Posterior cingulate gyrus (tissue), 11 donors: ENCODE data around the gene GNG7.
"Not testable (repeated sequence)": the region's sequence is repeated elsewhere in the genome, so short reads cannot be mapped to it uniquely, and the experiment has no call there.

Source experiments
- DNase-seq, 10 donors: peaks; one replicate each; pipeline versions ENCODE4 v3.0.0 to v3.0.0-alpha.2; 2020 to 2021; ENCODE audit warnings: mixed read lengths in 3 of 10
- intact Hi-C: fragments of 100-400 bp; cut with DNase I; formaldehyde crosslinking; loops from one replicate; pipeline ENCODE4 v1.15.1; 2023

Gene GNG7

DNA sequence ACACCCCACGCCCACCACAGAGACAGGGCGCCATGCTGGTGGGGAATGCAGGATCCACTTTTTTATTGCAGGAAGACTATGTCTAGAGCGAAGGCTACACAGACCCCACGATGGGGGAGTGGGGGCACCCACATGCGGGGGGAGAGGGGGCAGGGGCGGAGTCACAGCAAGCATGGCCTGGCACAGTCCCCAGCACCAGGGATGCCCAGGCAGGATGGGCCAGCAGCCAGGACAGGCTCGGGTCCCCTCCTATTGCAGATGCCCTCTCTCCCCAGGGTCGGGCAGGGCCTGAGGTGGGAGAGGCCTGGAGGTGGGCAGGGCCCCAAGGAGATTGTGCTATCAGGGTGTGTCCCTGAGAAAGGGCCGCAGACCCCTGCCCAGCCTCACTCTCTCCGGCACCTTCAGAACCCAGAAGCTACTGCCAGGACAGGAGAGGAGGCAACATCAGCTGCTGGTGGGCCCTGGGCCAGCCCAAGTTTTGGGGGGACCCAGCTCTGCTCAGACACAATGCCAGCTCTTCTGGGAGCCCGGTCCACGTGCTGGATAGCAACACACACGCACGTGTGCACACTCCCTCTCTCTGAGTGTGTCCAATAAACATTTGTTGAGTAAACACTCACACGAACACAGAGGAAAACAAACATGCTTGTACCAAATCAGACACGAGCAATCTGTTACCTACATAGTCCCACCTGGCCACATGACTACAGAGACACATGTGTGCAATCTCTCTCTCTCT, 12.2 kb upstream of the GNG7 start:
- intact Hi-C loops = no loop called here
- no peak for DNase-seq

DNA sequence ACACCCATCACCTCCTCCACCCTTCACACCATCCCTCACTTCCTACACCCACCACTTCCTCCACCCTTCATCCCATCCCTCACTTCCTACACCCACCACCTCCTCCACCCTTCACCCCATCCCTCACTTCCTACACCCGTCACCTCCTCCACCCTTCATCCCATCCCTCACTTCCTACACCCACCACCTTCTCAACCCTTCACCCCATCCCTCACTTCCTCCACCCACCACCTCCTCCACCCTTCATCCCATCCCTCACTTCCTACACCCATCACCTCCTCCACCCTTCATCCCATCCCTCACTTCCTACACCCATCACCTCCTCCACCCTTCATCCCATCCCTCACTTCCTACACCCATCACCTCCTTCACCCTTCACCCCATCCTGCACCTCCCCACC, 11.6 kb upstream of the GNG7 start:
- intact Hi-C loops, DNase-seq: not testable (repeated sequence)

DNA sequence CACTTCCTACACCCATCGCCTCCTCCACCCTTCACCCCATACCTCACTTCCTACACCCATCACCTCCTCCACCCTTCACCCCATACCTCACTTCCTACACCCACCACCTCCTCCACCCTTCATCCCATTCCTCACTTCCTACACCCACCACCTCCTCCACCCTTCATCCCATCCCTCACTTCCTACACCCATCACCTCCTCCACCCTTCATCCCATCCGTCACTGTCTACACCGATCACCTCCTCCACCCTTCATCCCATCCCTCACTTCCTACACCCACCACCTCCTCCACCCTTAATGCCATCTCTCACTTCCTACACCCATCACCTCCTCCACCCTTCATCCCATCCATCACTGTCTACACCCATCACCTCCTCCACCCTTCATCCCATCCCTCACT, 10.7 kb upstream of the GNG7 start:
- intact Hi-C loops, DNase-seq: not testable (repeated sequence)

DNA sequence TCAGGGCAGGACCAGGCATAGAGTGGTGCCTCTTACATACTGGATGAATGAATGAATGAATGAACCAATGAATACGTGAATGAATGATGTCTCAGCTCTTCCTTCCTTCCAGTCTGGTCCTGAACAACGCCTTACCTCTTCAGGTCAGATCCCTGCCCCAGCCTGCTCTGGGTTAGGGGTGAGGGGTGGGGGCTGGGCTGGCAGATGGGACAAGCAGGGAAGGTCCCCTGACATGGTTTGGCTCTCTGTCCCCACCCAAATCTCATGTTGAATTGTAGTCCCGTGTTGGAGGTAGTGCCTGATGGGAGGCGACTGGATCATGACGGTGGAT, 9.3 kb upstream of the GNG7 start:
- DNase-seq = no peak
- intact Hi-C loops = no loop called here

DNA sequence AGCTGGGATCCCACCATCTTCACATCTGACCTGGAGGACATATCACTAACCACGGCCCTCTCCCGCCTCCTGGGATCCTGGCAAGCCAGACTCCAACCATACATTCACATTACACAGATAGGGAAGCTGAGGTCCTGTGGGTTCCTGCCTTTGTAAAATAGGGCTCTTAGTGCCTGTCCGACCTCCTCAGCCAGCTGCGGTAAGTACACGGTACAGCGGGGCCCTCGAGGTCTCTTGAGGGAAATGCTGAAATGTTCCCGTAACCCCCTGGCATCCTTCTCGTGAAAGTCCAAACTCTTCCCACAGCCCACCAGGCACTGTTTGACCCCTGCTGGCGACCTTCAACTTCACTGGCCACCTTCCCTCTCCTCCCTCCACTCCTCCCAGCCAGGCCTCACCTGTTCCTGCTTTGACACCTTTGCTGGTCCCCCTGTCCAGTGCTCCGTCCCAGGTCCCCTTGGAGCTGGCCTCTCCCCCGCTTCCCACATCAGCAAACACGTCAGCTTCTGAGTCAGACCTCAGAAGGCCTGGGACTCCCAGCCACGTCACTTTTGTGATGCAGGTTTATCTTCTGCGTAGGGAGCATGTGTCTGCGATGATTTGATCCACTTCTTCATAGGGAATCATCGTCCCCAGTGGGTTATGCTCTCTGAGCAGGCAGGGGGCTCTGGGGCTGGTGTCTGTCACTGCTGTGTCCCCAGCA, 8.8 kb upstream of the GNG7 start:
- intact Hi-C loops = no loop called here
- DNase-seq = no peak

DNA sequence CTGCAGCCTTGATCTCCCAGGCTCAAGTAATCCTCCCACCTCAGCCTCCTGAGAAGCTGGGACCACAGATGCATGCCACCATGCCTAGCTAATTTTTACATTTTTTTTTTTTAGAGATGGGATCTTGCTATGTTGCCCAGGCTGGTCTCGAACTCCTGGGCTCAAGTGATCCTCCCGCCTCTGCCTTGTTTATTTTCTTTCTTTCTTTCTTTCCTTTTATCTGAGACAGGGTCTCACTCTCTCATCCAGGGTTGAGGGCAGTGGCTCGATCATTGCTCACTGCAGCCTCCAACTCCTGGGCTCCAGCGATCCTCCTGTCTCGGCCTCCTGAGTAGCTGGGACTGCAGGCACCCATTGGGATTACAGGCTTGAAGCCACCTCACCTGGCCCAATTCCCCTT, 3.8 kb upstream of the GNG7 start:
- no peak for DNase-seq
- intact Hi-C loops = no loop called here

DNA sequence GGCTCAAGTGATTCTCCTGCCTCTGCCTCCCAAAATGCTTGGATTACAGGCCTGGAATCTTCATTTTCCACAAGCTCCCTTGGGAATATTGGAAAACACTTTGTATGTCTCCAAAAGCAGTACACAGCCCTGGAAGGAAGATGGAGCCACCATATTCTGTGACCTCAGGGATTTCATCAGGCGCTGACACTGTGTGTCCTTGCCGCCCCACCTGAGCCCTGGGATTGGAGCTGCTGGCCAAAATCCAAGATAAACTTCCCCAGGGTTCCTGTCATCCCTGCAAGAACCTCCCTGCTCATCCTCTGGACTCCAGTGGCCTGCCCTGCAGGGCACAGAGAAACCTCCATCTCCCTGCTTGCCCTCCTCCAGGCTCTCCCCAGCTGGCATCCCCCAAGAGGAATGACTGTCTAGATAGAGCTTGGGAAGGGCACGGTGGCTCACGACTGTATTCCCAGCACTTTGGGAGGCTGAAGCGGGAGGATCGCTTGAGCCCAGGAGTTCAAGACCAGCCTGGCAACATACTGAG, 1.3 kb upstream of the GNG7 start:
- DNase-seq = peak in 1 of 10 donors; percentile 33
- intact Hi-C loops = loop anchor here (5.0 kb wide), 1 partner anchor 39 kb away; the partner anchor contains the start of gene SLC39A3

DNA sequence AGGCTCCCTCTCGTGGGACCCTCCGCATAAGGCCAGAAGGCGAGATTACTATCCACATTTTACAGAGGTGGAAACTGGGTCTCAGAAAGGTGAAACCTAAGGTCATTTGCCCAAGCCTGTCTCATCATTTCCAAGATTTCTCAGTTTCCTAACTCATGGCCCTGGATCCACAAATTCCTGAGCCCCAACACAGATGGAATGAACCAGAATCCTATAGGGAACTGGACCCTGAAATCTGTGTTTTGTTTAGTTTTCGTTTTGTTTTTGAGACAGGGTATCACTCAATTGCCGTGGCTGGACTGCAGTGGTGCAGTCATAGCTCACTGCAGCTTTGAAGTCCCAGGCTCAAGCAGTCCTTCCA, 563 bp upstream of the GNG7 start:
- DNase-seq = no peak
- intact Hi-C loops = loop anchor here (5.0 kb wide), 1 partner anchor 39 kb away; the partner anchor contains the start of gene SLC39A3

DNA sequence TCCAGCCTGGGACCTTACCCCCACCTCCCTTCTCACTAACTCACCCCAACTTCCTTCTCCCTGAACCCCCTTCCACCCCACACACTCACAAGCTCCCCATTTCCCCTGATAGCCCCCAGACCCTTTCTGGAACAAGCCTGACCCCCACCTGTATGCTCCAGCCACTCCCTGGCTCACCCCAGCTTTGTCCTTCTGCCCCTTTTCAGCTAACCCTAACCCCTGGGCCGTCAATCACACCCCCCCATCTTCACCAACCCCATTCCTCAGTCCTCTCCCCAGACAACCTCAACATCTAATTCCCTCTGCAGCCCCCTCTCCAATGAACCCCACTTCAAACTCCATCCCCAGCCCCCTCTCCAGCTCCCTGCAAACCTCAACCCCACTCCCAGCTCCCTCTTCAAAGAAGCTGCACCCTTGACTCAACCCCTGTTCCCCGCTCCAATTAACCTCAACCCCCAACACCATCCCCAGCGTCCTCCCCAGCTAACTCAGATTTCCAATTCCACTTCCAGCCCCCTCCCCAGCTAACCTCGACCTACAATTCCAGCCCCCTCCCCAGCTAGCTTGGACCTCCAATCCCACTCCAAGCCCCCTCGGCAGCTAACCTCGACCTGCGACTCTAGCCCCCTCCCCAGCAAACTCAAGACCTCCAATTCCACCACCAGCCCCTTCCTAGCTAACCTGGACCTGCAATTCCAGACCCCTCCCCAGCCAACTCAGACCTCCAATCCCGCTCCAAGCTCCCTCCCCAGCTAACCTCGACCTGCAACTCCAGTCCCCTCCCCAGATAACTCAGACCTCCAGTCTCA, 929 bp downstream of the GNG7 start:
- DNase-seq = peak in 1 of 10 donors; percentile 45
- intact Hi-C loops = loop anchor here (5.0 kb wide), 1 partner anchor 41 kb away; the partner anchor contains the start of gene SLC39A3

DNA sequence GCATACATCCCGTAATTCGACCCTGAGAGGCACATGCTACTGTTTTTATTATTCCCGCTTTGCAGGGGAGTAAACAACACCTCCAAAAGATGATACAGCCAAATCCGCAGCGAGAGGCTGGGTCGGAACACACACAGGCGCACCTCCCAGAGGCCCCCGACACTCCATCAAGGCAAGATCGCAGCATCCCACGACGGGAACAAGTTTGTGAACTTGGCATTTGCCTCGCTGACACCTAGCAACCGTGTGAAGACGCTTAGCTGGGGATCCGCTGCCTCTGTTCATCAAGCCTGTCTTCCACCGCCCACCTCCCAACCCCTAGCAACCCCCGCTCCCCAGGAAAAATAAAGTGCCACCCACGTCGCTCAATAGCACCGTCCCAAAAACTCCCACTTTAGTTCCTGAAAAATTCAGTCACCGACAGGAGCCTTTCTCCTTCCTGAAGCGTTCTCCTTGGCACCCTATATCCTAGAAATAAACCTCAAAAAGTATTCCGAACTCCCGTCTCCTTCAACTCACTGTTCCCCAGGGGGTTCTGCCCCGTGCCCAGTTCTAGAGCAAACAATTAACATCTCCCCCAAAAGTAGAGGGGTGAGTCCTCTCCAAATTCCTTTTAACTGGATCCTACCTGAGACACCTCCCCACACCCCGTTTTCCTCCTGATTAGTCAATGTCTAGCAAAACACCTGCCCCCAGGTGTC, 1.7 kb downstream of the GNG7 start:
- intact Hi-C loops = loop anchor here (5.0 kb wide), 1 partner anchor 41 kb away; the partner anchor contains the start of gene SLC39A3
- DNase-seq = peak in 2 of 10 donors; percentile 78 to 82

DNA sequence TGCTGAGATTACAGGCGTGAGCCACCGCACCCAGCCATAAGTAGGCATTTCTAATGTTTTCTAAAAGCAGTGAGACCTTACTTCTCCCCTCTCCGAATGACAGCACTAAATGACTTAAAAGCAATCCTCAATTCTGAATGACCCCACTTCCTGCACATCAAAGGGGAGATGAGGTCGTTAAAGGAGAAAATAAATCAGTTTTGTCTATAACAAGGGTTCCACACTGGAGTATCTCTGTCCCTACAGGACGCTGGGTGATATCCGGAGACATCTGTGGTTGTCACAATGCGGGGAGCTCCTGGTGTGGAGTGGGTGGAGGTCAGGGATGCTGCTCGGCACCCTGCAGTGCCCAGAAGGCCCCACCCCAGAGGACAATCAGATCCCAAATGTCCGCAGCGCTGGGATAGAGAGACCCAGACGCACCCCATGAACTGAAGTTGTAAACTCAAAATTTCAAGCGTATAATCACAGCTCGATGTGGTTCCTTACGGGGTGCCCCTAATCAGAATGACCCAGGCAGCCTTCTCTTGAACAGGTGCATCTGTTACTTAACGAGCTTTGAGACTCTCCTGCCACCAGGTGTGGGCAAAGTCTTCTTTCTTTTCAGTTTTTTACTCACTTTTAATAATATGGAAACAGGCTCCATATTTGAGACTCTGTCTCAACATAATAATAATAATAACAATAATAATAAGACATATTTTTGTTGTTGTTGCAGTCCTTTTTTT, 2.9 kb downstream of the GNG7 start:
- intact Hi-C loops = loop anchor here (5.0 kb wide), 1 partner anchor 43 kb away; the partner anchor contains the start of gene SLC39A3
- DNase-seq = no peak

DNA sequence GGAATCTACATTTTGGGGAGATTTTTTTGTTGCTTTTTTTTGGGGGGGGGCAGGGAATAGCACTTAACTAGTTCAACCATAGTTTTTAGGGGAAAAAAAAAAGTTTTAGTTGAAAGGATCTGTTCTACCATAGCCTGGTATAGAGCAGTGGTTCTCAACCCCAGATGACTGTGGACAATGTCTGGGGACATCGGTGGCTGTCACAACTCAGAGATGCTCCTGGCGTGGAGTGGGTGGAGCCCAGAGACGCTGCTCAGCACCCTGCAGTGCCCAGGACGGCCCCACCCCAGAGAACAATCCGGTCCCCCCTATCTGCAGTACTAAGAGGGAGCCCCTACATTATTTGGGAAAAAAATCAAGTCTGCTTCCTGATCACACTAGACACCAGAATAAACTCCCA, 8.3 kb downstream of the GNG7 start:
- intact Hi-C loops = no loop called here
- DNase-seq = peak in 1 of 10 donors; percentile 41

DNA sequence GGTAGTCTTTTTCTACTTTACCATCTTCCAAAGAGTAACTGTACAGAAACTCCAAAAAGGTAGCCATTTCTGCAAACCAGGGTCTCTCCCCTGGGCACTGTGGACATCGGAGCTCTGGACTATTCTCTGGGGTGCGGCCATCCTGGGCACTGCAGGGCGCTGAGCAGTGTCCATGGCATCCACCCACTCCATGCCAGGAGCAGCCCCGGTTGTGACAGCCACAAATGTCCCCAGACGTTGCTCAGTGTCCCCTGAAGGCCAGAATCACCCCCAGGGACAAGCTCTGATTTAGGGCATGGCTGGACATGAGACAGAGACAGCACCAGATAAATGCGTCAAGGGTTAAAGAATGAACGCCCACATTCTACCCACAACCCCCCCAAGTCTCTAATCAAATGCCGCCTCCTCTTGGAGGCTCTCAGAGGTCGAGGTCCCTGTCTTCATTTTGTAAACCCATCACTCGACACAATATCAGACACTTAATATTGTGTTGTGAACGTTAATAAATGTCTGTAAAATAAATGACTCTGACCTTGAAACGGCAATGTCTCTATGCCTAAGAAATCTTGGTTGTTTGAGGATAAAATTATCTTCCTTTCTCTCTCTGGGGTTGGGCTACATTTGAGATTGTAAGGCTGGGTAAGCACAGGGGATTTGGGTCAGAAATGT, 8.9 kb downstream of the GNG7 start:
- intact Hi-C loops = no loop called here
- DNase-seq = no peak

DNA sequence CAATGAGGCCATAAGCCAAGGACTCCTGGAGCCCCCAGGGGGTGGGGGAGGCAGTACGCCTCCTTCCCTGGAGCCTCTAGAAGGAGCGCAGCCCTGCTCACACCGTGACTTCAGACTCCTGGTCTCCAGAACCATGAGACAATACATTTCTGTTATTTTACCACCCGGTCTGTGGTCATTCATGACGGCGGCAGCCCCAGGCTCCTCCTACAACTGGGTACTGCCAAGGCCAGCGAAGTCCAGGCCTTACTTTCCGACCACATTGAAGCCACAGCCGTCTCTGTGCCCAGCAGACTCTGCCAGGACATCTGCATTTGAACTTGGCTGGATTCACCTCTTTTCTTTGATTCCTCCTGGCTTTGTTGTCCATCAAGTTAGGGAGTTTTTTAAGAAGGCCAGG, 10.5 kb downstream of the GNG7 start:
- peak; percentile 66 to 97 (median 78) for DNase-seq

DNA sequence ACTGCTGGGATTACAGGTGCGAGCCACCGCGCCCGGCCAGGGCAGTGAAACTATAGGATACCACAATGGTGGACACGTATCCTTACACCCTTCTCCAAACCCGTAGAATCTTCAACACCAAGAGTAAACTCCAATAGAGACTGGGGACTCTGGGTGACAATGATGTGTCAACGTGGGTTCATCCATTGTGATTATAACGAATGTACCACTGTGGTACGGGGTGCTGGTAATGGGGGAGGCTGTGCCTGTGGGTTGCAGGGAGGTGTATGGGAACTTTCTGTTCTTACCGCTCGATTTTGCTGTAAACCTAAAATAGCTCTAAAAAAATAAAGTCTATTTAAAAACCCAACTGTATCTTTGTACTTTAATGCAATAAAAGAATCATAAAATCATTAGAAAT, 11.6 kb downstream of the GNG7 start:
- DNase-seq = no peak
- intact Hi-C loops = no loop called here

More for the DNA sequence above, 10.5 kb downstream of the GNG7 start:
- intact Hi-C loops = no loop called here

DNA sequence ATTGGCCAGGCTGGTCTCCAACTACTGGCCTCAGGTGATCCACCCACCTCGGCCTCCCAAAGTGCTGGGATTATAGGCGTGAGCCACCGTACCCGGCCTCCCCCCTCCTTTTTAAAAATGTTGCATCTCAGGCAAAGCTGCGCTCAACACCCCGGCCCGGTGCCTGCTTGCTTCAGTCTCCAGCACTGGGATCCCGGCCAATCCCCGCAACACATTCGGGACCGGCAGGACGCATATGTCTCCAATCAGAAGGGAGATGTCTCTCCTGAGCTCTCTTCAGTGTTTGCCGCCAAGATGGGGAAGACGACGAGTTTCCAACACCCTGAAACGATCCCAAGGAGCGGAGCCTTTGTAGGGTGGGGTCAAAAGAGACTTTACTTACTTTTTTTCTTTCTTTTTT, 16.1 kb downstream of the GNG7 start:
- peak in 8 of 10 donors; percentile 39 to 92 (median 58) for DNase-seq
- intact Hi-C loops = loop anchor here (5.0 kb wide), 1 partner anchor 34 kb away; no protein-coding TSS in a partner anchor

DNA sequence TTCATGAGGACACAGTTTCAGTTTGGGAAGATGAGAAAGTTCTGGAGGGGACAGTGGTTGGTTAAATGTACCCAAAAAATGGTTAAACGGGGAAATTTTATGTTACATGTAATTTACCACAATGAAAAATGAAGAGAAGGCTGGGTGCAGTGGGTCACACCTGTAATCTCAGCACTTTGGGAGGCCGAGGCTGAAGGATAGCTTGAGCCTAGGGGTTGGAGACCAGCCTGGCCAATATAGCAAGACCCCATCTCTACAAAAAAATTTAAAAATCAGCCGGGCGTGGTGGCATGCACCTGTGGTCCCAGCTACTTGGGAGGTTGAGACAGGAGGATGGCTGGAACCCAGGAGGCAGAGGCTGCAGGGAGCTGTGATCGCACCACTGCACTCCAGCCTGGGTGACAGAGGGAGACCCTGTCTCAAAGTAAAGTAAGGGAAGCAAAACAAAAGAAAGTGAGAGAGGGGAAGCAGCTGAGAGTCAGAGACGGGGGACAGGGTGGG, 17.2 kb downstream of the GNG7 start:
- intact Hi-C loops = loop anchor here (5.0 kb wide), 1 partner anchor 33 kb away; no protein-coding TSS in a partner anchor
- peak in 1 of 10 donors; percentile 68 for DNase-seq

DNA sequence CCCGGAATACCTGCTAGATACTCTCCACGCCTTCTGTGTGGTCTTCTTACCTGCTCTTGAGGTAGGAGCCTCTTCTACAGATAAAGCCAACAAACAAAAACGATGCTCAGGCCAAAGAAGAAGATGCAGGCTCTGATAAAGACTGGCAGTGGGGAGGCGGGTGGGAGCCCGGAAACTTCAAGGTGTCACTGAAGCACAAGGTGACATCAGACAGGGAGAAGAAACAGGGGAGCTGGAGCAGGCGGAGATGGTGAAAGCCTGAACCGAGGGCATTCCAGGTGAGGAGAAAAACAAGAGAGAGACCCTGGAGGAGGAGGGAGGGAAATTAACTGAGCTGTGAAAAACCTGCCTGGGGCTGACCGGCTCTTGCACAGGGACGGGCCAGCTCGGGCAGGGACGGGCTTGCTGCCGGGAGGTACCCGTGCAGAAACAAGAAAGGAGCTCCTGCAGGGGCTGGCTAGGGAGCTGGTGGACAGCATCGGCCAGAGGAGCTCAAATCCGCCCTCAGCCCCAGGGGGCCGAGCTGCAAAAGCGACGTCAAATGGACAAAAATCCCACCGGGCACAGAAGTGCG, 19.0 kb downstream of the GNG7 start:
- peak in 1 of 10 donors; percentile 17 for DNase-seq
- intact Hi-C loops = no loop called here
